H1 (cell line): ENCODE measurements around the gene BEST2. TPM values are rescaled to one million over a fixed set of nuclear protein-coding genes. Genes with fewer than 3 reads are reported as not detected.

Experiments
- CTCF ChIA-PET: fragments of 300-600 bp; sonication (Branson Sonifier 250); formaldehyde crosslinking; loops from one replicate; lab custom pipeline; 2021; ENCODE audit not compliant: partially characterized antibody; lab: Charles Lee
- POLR2A ChIA-PET: fragments of 300-600 bp; sonication (Branson Sonifier 250); formaldehyde crosslinking; loops from one replicate; lab custom pipeline; 2021; ENCODE audit warnings: inconsistent platforms; ENCODE audit not compliant: partially characterized antibody; lab: Charles Lee
- DNase-seq, 2 experiments: peaks; one replicate each; pipeline versions ENCODE4 v3.0.0 to v3.0.0-alpha.2; 2010 to 2022; ENCODE audit warnings: low spot score in 2 of 2, low read depth in 1 of 2, mixed read lengths in 1 of 2
- FAIRE-seq: peaks from 2 replicates; lab custom pipeline; 2011; peaks lifted over from hg19 to GRCh38; lab: Jason Lieb, UNC
- H2AFZ ChIP-seq: 2 replicates; pipeline ENCODE4 v1.8.1; 2012; ENCODE audit warnings: low read length, inconsistent platforms
- H2AK5ac ChIP-seq: 2 replicates; pipeline ENCODE4 v1.6.1; 2013; ENCODE audit warnings: low read depth, low read length
- H2BK120ac ChIP-seq: replicated peaks from 2 replicates; pipeline ENCODE3; 2013; ENCODE audit warnings: low read depth, low read length, inconsistent platforms
- H2BK12ac ChIP-seq: 2 replicates; pipeline ENCODE4 v1.6.1; 2013; ENCODE audit warnings: low read depth, low read length
- H2BK15ac ChIP-seq: 2 replicates; pipeline ENCODE4 v1.6.1; 2013; ENCODE audit warnings: low read length
- H2BK20ac ChIP-seq: 2 replicates; pipeline ENCODE4 v1.6.1; 2013; ENCODE audit warnings: low read length
- H2BK5ac ChIP-seq: 2 replicates; pipeline ENCODE4 v1.6.1; 2013; ENCODE audit warnings: low read depth, low read length
- H3K14ac ChIP-seq: 2 replicates; pipeline ENCODE4 v1.6.1; 2013; ENCODE audit warnings: inconsistent platforms; ENCODE audit not compliant: insufficient read length
- H3K18ac ChIP-seq: 2 replicates; pipeline ENCODE4 v1.6.1; 2013; ENCODE audit warnings: low read length; ENCODE audit errors: extremely low read depth
- H3K23ac ChIP-seq: 2 replicates; pipeline ENCODE4 v1.6.1; 2013; ENCODE audit warnings: inconsistent platforms; ENCODE audit not compliant: insufficient read length
- H3K23me2 ChIP-seq: 2 replicates; pipeline ENCODE4 v1.6.1; 2013; ENCODE audit warnings: low read depth, low read length
- H3K27ac ChIP-seq: 2 replicates; pipeline ENCODE4 v1.6.1; 2011; ENCODE audit warnings: low read depth, low read length, inconsistent platforms
- H3K27me3 ChIP-seq, 4 experiments: replicated peaks in 1 of 4; 1 replicate in 1 of 4; 2 replicates in 3 of 4; pipeline versions ENCODE4 v1.6.1 to v1.8.1; 2011 to 2013; ENCODE audit warnings: low read length in 3 of 4, mild to moderate bottlenecking in 3 of 4, inconsistent platforms in 2 of 4, mixed read lengths in 2 of 4, moderate library complexity in 1 of 4; ENCODE audit not compliant: control insufficient read depth in 3 of 4, insufficient read depth in 3 of 4; ENCODE audit errors: extremely low read depth in 1 of 4
- H3K36me3 ChIP-seq, 4 experiments: 2 replicates each; pipeline versions ENCODE4 v1.6.1 to v1.8.1; 2011 to 2013; ENCODE audit warnings: mild to moderate bottlenecking in 4 of 4, low read length in 3 of 4, moderate library complexity in 2 of 4, control low read depth in 1 of 4, inconsistent platforms in 1 of 4; ENCODE audit not compliant: insufficient read depth in 4 of 4, control insufficient read depth in 2 of 4
- H3K4ac ChIP-seq: replicated peaks from 2 replicates; pipeline ENCODE3; 2013; ENCODE audit warnings: low read length, low read depth, mixed read lengths, inconsistent platforms; ENCODE audit not compliant: insufficient read length
- H3K4me1 ChIP-seq, 4 experiments: replicated peaks in 1 of 4; 1 replicate in 1 of 4; 2 replicates in 3 of 4; pipeline versions ENCODE4 v1.6.1 to v1.8.1; 2011 to 2013; ENCODE audit warnings: low read length in 3 of 4, inconsistent platforms in 2 of 4, mixed read lengths in 1 of 4; ENCODE audit not compliant: insufficient read depth in 4 of 4, control insufficient read depth in 3 of 4
- H3K4me2 ChIP-seq, 2 experiments: 2 replicates each; pipeline versions ENCODE4 v1.6.1 to v1.8.1; 2011 to 2013; ENCODE audit warnings: low read depth in 2 of 2, low read length in 2 of 2, control low read depth in 1 of 2, inconsistent platforms in 1 of 2, mild to moderate bottlenecking in 1 of 2; ENCODE audit not compliant: insufficient read depth in 1 of 2
- H3K4me3 ChIP-seq, 4 experiments: fragments of 200-600, 300-600 bp in 1 of 4; sonication (generic), shearing (Covaris generic), sonication (Bioruptor Twin) in 1 of 4; 2 replicates each; pipeline versions ENCODE4 v1.5.1 to v1.8.1; 2011 to 2016; ENCODE audit warnings: low read length in 4 of 4, low read depth in 3 of 4, control low read depth in 2 of 4, inconsistent platforms in 2 of 4, mild to moderate bottlenecking in 2 of 4, mixed read lengths in 1 of 4, moderate library complexity in 1 of 4; ENCODE audit not compliant: insufficient read depth in 2 of 4; ENCODE audit errors: extremely low read depth in 1 of 4
- H3K56ac ChIP-seq: replicated peaks from 2 replicates; pipeline ENCODE3; 2013; ENCODE audit warnings: low read depth, mild to moderate bottlenecking, mixed read lengths, low read length, inconsistent platforms; ENCODE audit not compliant: insufficient read length
- H3K79me1 ChIP-seq: 2 replicates; pipeline ENCODE4 v1.6.1; 2013; ENCODE audit warnings: low read depth, low read length, control low read depth
- H3K79me2 ChIP-seq, 2 experiments: 2 replicates each; pipeline versions ENCODE4 v1.6.1 to v1.8.1; 2012 to 2013; ENCODE audit warnings: low read length in 2 of 2, mild to moderate bottlenecking in 2 of 2, inconsistent platforms in 1 of 2; ENCODE audit not compliant: insufficient read depth in 2 of 2, control insufficient read depth in 1 of 2
- H3K9ac ChIP-seq, 4 experiments: replicated peaks in 1 of 4; 1 replicate in 1 of 4; 2 replicates in 3 of 4; pipeline versions ENCODE4 v1.6.1 to v1.8.1; 2011 to 2013; ENCODE audit warnings: low read depth in 3 of 4, low read length in 3 of 4, control low read depth in 2 of 4, mild to moderate bottlenecking in 2 of 4, moderate library complexity in 2 of 4, inconsistent platforms in 1 of 4; ENCODE audit errors: extremely low read depth in 1 of 4
- H3K9me3 ChIP-seq, 2 experiments: 2 replicates each; pipeline versions ENCODE4 v1.6.1 to v1.8.1; 2012 to 2013; ENCODE audit warnings: mild to moderate bottlenecking in 2 of 2, moderate library complexity in 2 of 2, control low read depth in 1 of 2, inconsistent platforms in 1 of 2, low read depth in 1 of 2, low read length in 1 of 2, mixed read lengths in 1 of 2; ENCODE audit not compliant: insufficient read depth in 2 of 2
- H4K20me1 ChIP-seq, 2 experiments: replicated peaks in 1 of 2; 2 replicates each; pipeline versions ENCODE3 to v1.8.1; 2011 to 2013; ENCODE audit warnings: inconsistent platforms in 2 of 2, low read length in 2 of 2, mild to moderate bottlenecking in 1 of 2; ENCODE audit not compliant: insufficient read depth in 2 of 2, control insufficient read depth in 1 of 2
- H4K5ac ChIP-seq: 2 replicates; pipeline ENCODE4 v1.6.1; 2013; ENCODE audit warnings: low read length, low read depth, mixed read lengths, inconsistent platforms; ENCODE audit not compliant: insufficient read length
- H4K8ac ChIP-seq: 2 replicates; pipeline ENCODE4 v1.8.0; 2013; ENCODE audit warnings: mild to moderate bottlenecking, moderate library complexity, low read length, inconsistent platforms; ENCODE audit not compliant: insufficient read depth; ENCODE audit errors: extremely low read depth
- H4K91ac ChIP-seq: replicated peaks from 2 replicates; pipeline ENCODE3; 2013; ENCODE audit warnings: low read length, mixed read lengths, inconsistent platforms; ENCODE audit not compliant: insufficient read length
- CBX5 ChIP-seq: fragments of 300-800, 300-1000 bp; sonication (generic); IDR thresholded peaks from 2 replicates; pipeline ENCODE4 v1.7.1; 2016; ENCODE audit warnings: antibody characterized with exemption, low read length, low read depth
- NANOG ChIP-seq: IDR thresholded peaks from 2 replicates; pipeline ENCODE4 v1.6.1; 2011; ENCODE audit warnings: low read length, low read depth, mild to moderate bottlenecking, inconsistent platforms; ENCODE audit not compliant: insufficient read depth, poor library complexity, severe bottlenecking
- WGBS, 2 experiments: shearing (Covaris generic) in 1 of 2; methylation state at CpG; one replicate each; pipeline versions ENCODE4 v1.1.6 to v1.1.7; 2013 to 2015; ENCODE audit warnings: low lambda C conversion rate in 2 of 2, mixed read lengths in 2 of 2, inconsistent platforms in 1 of 2, low coverage in 1 of 2, missing lambda C conversion rate in 1 of 2; ENCODE audit not compliant: insufficient replicate concordance in 2 of 2, insufficient coverage in 1 of 2, insufficient read length in 1 of 2; ENCODE audit errors: extremely low coverage in 1 of 2, missing lambda C conversion rate in 1 of 2; 5-methylcytosine and 5-hydroxymethylcytosine counted together
- polyA plus RNA-seq, 7 experiments: library from polyadenylated mRNA; depleted of rRNA in 3 of 7; stranded (reverse) in 5 of 7; unstranded in 2 of 7; fragments of >200 nt in 5 of 7; fragments of 200-250 nt in 2 of 7; gene quantifications; 1 replicate in 5 of 7; 2 replicates in 1 of 7; 4 replicates in 1 of 7; pipeline versions ENCODE4 v1.2.1 to v1.2.3, GENCODE V29; 2011 to 2013; ENCODE audit warnings: missing spikeins in 2 of 7, mixed read lengths in 2 of 7
- total RNA-seq: library from RNA; stranded (reverse); fragmentation: NEBNext Ultra II Directional; extraction: Animal tissue kit (Norgen Biotek cat#: 25700); gene quantifications from 2 replicates; pipeline ENCODE4 v1.2.1, GENCODE V29; 2021

BEST2 gene
- total and polyA plus RNA-seq, 2 of the 8 experiments (the other 6 are each of a cell fraction or from before 2014, with no cell fraction given), result 4.6 to 7.3 TPM

- no peak overlapping the region for H2BK20ac ChIP-seq
- H2BK120ac ChIP-seq, result no peak overlapping the region
- 96% methylated on average over 19 of the region's 19 CpGs; no CpG with 5 or more reads in 1 of the 2 experiments for WGBS, 2 experiments
- peaks cover 0 to 9% (median 6%) of the 10 kb centered on the region in 4 experiments; a peak in 6 of 7 replicates for H3K4me1 ChIP-seq
- H3K79me1 ChIP-seq, result no peaks in the 10 kb centered on the region
- no peaks in the 10 kb centered on the region for H4K20me1 ChIP-seq
- no peak overlapping the region for H3K4me3 ChIP-seq
- no peak overlapping the region for H3K4ac ChIP-seq
- no peak overlapping the region for H3K27ac ChIP-seq
- H3K9ac ChIP-seq, result no peak overlapping the region
- no peak overlapping the region for H3K4me2 ChIP-seq
- FAIRE-seq, result no peak
- no peak overlapping the region for H2BK12ac ChIP-seq
- H3K56ac ChIP-seq, result no peak overlapping the region
- H2AFZ ChIP-seq, result no peak overlapping the region
- no peak overlapping the region for H2BK15ac ChIP-seq
- no peak overlapping the region for H4K8ac ChIP-seq
- no peak overlapping the region for H3K23ac ChIP-seq
- DNase-seq, result no peak
- no peak overlapping the region for H2BK5ac ChIP-seq
- H3K14ac ChIP-seq, result no peak overlapping the region
- no peaks in the 10 kb centered on the region; a peak in 3 of 7 replicates for H3K27me3 ChIP-seq
- H3K36me3 ChIP-seq, result no peaks in the 10 kb centered on the region; a peak in 1 of 8 replicates
- peaks cover 9% of the 10 kb centered on the region for H3K23me2 ChIP-seq
- no peaks in the 10 kb centered on the region for H3K79me2 ChIP-seq
- ChIA-PET CTCF (interaction anchor here (0.6 to 17.5 kb wide), 7 partner anchors 11 to 149 kb away, joined by 3 to 288 read pairs (median 7); partner anchors contain the start of genes GCDH, GET3, JUNB and PRDX2), POLR2A (interaction anchor here (0.9 to 8.1 kb wide), 10 partner anchors 7 to 45 kb away, joined by 3 to 70 read pairs (median 8); partner anchors contain the start of genes PRDX2, THSD8, TNPO2 and TRIR)
- no peak for TF ChIP-seq NANOG
- no peak for TF ChIP-seq CBX5
- H4K91ac ChIP-seq, result no peak overlapping the region
- no peak overlapping the region for H4K5ac ChIP-seq
- H3K18ac ChIP-seq, result no peak overlapping the region
- H2AK5ac ChIP-seq, result no peak overlapping the region
- H3K9me3 ChIP-seq, result no peaks in the 10 kb centered on the region
Observed at GRCh38 chr19:12756150-12756883, 4.7 kb downstream of the BEST2 start.
